Thyroid gland (tissue), 4 donors: ENCODE data around the gene DGKB.

ENCODE experiments used
- POLR2A ChIP-seq, 2 donors: fragments of 450-650 bp; IDR thresholded peaks; one replicate each; pipeline ENCODE4 v1.6.1; 2017; ENCODE audit warnings: antibody characterized with exemption in 2 of 2, mild to moderate bottlenecking in 2 of 2, moderate library complexity in 1 of 2
- TF ChIP-seq, protein P1 (sequence below), 6 experiments: fragments of 200-600 bp in 3 of 6; fragments of 450-650 bp in 3 of 6; sonication (generic) in 3 of 6; IDR thresholded peaks; one replicate each; pipeline ENCODE4 v1.5.1; 2016 to 2019; ENCODE audit warnings: antibody characterized with exemption in 6 of 6, mild to moderate bottlenecking in 2 of 6, inconsistent platforms in 1 of 6, moderate library complexity in 1 of 6

DNA sequence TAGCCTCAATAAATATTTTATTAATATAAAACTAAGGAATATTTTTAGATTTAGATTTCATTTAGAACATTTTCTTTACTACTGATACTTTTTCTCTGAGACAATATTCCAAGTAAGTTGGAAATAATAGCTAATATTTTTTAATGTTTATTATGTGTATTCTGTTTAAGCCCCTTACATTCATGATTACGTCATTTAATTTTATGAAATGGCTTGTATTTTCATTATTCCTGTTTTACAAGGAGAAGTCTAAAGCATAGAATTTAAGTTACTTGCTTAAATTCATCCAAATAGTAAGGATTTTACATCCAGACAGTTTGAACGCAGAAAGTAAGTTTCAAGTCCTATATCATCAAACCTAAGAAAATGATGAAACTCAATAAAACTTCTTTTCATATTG is 6.1 kb downstream of the DGKB start:
- TF ChIP-seq, protein P1, sequence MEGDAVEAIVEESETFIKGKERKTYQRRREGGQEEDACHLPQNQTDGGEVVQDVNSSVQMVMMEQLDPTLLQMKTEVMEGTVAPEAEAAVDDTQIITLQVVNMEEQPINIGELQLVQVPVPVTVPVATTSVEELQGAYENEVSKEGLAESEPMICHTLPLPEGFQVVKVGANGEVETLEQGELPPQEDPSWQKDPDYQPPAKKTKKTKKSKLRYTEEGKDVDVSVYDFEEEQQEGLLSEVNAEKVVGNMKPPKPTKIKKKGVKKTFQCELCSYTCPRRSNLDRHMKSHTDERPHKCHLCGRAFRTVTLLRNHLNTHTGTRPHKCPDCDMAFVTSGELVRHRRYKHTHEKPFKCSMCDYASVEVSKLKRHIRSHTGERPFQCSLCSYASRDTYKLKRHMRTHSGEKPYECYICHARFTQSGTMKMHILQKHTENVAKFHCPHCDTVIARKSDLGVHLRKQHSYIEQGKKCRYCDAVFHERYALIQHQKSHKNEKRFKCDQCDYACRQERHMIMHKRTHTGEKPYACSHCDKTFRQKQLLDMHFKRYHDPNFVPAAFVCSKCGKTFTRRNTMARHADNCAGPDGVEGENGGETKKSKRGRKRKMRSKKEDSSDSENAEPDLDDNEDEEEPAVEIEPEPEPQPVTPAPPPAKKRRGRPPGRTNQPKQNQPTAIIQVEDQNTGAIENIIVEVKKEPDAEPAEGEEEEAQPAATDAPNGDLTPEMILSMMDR (IDR thresholded peaks at IDR 0.05), result no peak
- no peak for TF ChIP-seq POLR2A (IDR thresholded peaks at IDR 0.05)
